Ishikawa (cell line): ENCODE measurements around the gene ZNF143.

ENCODE experiments used
- CEBPB ChIP-seq: IDR thresholded peaks from 2 replicates; pipeline ENCODE4 v1.6.1; 2012
- CREB1 ChIP-seq: IDR thresholded peaks from 2 replicates; pipeline ENCODE4 v1.6.1; 2012; ENCODE audit warnings: low read depth
- EGR1 ChIP-seq: IDR thresholded peaks from 2 replicates; pipeline ENCODE4 v1.6.1; 2012
- EP300 ChIP-seq: IDR thresholded peaks from 2 replicates; pipeline ENCODE4 v1.6.1; 2012; ENCODE audit warnings: borderline replicate concordance
- FOXM1 ChIP-seq: IDR thresholded peaks from 2 replicates; pipeline ENCODE4 v1.6.1; 2012; ENCODE audit warnings: low read depth, borderline replicate concordance
- NFIC ChIP-seq: IDR thresholded peaks from 2 replicates; pipeline ENCODE4 v1.6.1; 2012
- RAD21 ChIP-seq: IDR thresholded peaks from 2 replicates; pipeline ENCODE4 v1.6.1; 2012; ENCODE audit warnings: low read depth
- REST ChIP-seq: IDR thresholded peaks from 2 replicates; pipeline ENCODE4 v1.6.1; 2012; ENCODE audit warnings: low read depth, mild to moderate bottlenecking
- TAF1 ChIP-seq: IDR thresholded peaks from 2 replicates; pipeline ENCODE4 v1.6.1; 2012; ENCODE audit warnings: low read depth, mild to moderate bottlenecking
- TCF12 ChIP-seq: IDR thresholded peaks from 2 replicates; pipeline ENCODE4 v1.6.1; 2012; ENCODE audit warnings: low read depth
- TEAD4 ChIP-seq: IDR thresholded peaks from 2 replicates; pipeline ENCODE4 v1.6.1; 2012
- YY1 ChIP-seq: IDR thresholded peaks from 2 replicates; pipeline ENCODE4 v1.6.1; 2012; ENCODE audit warnings: low read depth
- ZBTB7A ChIP-seq: IDR thresholded peaks from 2 replicates; pipeline ENCODE4 v1.6.1; 2012; ENCODE audit warnings: low read depth
- TF ChIP-seq, protein P1 (sequence below): IDR thresholded peaks from 2 replicates; pipeline ENCODE4 v1.6.1; 2012
- TF ChIP-seq, protein P2 (sequence below): IDR thresholded peaks from 2 replicates; pipeline ENCODE4 v1.6.1; 2012

Gene ZNF143

DNA sequence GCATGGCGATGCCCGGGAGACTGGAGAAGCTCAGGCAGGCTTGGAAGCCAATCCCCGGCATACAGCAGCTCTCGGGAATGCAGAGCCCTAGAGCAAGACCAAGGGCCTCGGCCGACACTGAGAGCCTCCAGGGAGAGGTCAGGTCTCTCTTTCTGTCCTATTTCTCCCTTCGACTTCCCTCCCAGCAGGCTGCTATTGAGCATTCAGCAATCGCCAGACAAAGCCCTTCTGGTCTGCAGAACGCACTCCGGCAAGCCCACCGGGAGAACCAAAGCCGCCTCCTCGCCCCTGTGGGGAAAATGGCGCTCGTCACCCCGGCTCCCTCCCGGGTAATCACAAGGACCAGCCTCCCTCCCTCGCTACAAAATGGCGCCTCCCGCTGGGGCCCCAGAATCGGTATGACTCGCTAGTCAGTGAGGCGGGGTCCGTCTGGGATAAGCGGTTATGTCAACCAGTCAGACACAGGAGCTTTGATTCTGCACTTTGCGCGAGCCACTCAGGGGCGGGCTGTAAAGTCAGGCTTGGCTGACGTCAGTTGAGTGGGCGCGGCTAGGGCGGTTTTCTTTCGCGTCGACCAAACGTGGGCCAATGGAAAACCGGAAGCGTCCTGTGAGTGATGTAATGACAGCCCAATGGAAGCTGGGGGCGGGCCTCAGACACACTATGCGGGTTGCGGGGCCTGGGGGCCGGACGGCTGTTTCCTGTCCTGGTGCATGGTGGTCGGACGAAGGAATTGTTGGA lies at the start of gene ZNF143:
Gene ZNF143, plus strand, starts transcription at position 691 of the 741 bp plus-strand sequence. CDS start 10,297 bp downstream, outside the sequence.
- TF ChIP-seq RAD21 (no peak), CEBPB (no peak), NFIC (no peak), FOXM1 (no peak), EP300 (no peak), ZBTB7A (no peak), TCF12 (peak; percentile 40; the same call in 1 of the 2 replicates), TAF1 (peak; percentile 92), CREB1 (peak; percentile 92), TEAD4 (peak; percentile 40; the same call in 1 of the 2 replicates), EGR1 (peak; percentile 35; the same call in 1 of the 2 replicates), YY1 (peak; percentile 97), REST (0 out of 2 replicates have a peak, but pooled peaks have one; percentile 1)
- TF ChIP-seq, protein P1, sequence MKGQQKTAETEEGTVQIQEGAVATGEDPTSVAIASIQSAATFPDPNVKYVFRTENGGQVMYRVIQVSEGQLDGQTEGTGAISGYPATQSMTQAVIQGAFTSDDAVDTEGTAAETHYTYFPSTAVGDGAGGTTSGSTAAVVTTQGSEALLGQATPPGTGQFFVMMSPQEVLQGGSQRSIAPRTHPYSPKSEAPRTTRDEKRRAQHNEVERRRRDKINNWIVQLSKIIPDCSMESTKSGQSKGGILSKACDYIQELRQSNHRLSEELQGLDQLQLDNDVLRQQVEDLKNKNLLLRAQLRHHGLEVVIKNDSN = 0 out of 2 replicates have a peak, but pooled peaks have one; percentile 5
- TF ChIP-seq, protein P2, sequence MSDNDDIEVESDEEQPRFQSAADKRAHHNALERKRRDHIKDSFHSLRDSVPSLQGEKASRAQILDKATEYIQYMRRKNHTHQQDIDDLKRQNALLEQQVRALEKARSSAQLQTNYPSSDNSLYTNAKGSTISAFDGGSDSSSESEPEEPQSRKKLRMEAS = peak; percentile 89

GRCh38 chr11:9428706-9429105 lies 32.1 kb upstream of the ZNF143 start:
- no peak for TF ChIP-seq TCF12
- no peak for TF ChIP-seq EGR1
- no peak for TF ChIP-seq TEAD4
- no peak for TF ChIP-seq EP300
- TF ChIP-seq TAF1 = no peak
- TF ChIP-seq NFIC = no peak
- TF ChIP-seq, protein P1 = no peak
- no peak for TF ChIP-seq ZBTB7A
- no peak for TF ChIP-seq REST

GRCh38 chr11:9438611-9439010 lies 22.2 kb upstream of the ZNF143 start:
- TF ChIP-seq EP300 (no peak), ZBTB7A (no peak), TCF12 (no peak), TEAD4 (no peak), TAF1 (no peak), CREB1 (no peak), EGR1 (no peak), RAD21 (no peak), YY1 (no peak)

DNA sequence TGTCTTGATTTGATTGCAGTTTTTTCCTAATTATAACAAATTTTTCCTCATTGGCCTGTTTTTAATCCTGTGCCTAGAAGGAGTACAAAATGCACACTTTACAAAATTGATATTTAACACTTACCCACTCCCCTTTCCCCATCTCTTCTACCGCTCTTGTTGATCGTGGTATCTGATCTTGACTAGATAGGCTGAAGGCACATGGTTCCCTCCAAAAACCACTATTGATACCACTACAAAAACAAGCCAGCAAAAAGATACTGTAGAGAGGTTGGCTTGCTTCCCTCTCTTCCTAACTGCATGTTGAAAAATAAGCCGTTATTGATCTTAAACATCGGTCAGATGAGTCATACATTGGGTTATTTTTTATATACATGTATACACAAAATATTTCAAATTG lies 14.6 kb upstream of the ZNF143 start:
- TF ChIP-seq NFIC = no peak
- TF ChIP-seq EGR1 = no peak
- no peak for TF ChIP-seq TEAD4
- TF ChIP-seq ZBTB7A = no peak
- no peak for TF ChIP-seq CEBPB
- no peak for TF ChIP-seq REST
- TF ChIP-seq CREB1 = no peak
- TF ChIP-seq FOXM1 = no peak
- no peak for TF ChIP-seq EP300
- TF ChIP-seq YY1 = no peak
- TF ChIP-seq RAD21 = no peak
- no peak for TF ChIP-seq TCF12
